Testis (tissue), 2 donors: ENCODE results near the gene ZNF32.

ENCODE experiments used
- CTCF ChIP-seq, 3 experiments: fragments of 450-650 bp in 2 of 3; fragments of 200-600 bp in 1 of 3; sonication (generic) in 1 of 3; IDR thresholded peaks; one replicate each; pipeline ENCODE4 v1.5.1; 2016 to 2019; ENCODE audit warnings: antibody characterized with exemption in 3 of 3, mild to moderate bottlenecking in 2 of 3, moderate library complexity in 1 of 3
- POLR2A ChIP-seq: fragments of 450-650 bp; IDR thresholded peaks from one replicate; pipeline ENCODE4 v1.6.1; 2017; ENCODE audit warnings: antibody characterized with exemption, mild to moderate bottlenecking, moderate library complexity

- TF ChIP-seq POLR2A (no peak), CTCF (IDR thresholded peaks at IDR 0.05) (no peak)
Observed at GRCh38 chr10:43596546-43596945, 52.1 kb downstream of the ZNF32 start.
